GM21825 (cell line): Measurements from ENCODE around the gene SCFD1.

Experiments
- ATAC-seq: cut with Tn5 transposase; IDR thresholded peaks from one replicate; pipeline ENCODE4 v1.9.1; 2021; ENCODE audit warnings: mild to moderate bottlenecking, moderate library complexity; ENCODE audit not compliant: unreplicated experiment

The SCFD1 gene

DNA sequence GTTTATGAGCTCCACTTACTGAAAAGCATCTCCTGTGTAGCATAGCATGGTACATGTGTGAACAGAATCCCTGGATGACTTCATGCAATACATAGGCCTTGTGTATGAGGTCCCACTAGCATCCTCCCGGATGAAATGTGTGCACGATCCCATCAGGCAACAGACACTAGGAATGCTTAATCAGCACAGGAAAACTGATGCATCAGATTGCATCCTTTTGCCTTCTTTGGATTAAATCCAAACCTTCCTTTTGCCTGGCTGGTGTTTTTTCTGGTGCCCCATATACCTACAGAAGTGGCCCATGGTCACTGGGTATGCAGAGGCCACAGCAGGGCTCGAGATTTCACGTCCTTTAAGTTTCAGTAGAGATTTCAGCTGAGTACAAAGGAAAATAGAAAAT is 131.3 kb downstream of the SCFD1 start:
- no peak for ATAC-seq

DNA sequence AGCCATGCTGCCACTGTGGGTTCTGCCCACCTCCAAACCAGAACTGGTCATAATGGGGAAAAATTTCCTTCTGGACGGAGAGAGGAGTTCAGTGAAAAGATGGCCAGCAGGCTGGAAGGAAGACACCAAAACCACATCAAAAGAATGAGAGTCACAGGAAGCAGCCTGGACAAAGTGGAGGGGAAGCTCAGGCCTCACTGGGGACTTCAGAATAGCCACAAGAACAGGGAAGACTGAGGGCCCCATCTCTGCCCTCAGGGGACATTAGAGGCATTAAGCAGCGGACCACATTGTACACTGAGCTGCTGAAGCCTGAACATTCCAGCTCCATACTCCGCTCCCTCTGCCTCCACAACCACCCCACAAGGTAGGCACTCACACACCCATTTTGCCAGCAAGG is 132.7 kb downstream of the SCFD1 start:
- no peak for ATAC-seq

DNA sequence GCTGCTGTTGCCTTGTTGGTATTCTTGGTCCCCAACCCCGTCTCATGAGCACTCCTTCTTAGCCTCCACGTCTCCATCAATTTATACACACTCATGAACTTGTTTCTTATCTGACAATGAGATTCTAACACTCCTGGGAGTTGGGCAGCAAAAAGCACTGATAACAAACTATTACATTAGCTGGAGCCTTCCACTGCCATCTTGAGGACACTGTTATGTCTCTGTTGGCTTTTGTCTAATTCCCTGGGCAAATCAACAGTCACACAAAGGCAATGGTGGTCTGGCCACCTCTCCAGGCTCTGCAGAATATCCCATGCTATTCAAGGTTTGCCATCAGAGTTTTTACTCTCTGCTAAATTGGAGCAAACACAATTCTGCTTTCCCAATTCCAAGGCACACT is 134.5 kb downstream of the SCFD1 start:
- no peak for ATAC-seq

DNA sequence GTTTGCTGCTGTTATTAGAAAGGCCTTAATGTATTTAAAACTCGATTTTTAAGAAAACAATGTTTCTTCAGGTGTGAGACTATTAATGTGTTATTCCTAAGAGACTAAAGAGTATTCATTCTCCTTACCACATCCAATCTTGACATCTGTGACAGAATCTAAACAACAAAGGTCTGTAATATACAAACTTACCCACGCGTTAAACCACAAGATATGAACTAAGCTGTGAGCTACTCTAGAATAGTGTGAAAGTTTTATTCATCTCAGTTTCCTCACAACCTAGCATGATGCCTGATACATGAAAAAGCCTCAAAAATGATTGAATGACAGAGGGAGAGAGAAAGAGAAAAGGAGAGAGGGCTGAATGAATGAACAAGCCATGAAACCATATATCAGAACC is 135.0 kb downstream of the SCFD1 start:
- ATAC-seq = no peak

DNA sequence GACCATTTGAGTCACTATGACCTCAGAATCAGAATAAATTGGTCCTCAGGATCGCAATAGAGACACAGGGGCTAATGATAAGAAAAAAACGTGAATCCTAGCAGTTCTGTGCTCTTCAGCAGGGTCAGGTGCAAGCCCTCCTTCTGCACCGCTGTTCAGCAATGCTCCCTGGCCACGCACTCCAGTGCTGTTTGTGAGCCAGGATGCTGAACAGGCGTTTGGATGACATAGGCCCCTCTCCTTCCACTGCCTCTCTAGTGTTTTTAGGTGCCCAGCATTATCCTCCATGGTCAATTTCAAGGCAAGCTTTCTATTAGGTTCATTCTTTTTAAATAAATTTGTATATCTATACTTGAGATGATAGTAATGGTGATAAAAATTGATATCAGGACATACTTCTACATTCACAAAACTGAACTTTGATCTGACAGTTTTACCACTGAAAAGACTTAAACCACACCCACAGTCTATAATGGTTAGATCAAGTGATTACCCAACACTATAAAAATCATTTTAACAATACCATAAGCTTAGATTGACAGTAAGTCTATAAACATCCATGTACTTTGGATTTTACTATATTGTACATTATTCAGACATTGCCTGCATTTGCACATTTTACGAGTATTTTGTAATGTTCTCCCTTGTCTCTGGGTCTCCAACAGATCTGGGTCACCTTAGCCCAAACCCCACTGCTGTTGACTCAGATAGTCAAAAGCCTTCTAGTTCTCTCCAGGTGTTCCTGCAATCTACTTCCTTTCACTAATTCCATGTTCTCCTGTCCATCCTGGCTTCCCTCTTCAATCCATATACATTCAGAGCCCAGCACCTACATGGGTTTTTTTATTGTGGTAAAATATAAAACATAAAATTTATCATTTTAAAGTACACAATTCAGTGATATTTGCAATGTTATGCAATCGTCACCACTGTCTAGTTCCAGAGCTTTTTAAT is 137.3 kb downstream of the SCFD1 start:
- ATAC-seq = no peak

DNA sequence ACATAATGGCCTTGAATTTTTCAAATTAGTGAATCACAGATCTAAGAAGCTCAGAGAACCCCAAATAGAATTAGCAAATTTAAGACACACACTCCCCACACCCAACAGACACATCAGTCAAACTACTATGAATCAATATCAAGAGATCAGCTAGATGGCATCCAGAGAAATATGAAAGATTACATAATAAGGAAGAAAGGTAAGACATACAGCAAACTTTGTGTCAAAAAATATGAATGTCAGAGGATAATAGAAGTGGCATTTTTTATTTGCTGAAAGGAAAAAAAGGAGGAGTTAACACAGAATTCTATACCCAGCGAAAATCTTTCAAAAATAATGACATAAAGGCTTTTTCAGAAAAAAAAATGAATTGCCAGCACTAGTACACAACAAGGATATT is 141.8 kb downstream of the SCFD1 start:
- ATAC-seq = no peak

DNA sequence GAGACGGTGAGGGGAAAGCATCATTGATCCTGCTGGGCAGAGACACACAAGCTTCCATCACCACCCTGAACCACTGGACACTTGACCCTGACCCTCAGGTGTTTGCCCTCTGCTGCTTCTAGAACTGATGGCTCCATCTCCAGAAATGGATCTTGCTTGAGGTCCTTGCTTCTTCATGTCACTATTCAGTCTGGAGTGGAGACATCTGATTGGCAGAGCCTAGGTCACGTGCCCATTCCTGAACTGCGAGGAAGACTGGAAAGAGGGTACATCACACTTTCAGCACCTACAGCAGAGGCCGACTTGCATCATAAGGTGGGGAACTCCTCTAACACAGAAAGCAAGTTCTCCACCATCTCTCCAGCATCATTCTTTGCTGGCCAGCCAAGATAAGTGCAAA is 145.5 kb downstream of the SCFD1 start:
- ATAC-seq = no peak

DNA sequence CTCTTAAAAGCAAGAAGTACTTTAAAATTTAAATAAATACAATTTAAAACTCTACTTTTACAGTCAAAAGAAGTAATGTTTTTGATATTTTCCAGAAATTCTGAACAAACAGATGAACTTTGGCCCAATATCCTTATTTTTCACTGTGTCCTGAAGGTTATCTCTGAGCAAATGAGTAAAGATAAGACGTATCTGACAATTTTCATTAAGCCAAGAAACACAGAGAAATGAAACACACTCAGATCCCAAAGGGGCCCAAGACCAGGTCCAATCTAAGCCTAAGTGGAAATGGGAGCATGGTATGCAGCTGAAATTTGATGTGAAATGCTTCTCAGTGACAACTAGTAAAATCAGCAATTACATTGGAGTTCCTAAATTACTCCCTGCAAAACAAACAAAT is 146.7 kb downstream of the SCFD1 start:
- no peak for ATAC-seq

DNA sequence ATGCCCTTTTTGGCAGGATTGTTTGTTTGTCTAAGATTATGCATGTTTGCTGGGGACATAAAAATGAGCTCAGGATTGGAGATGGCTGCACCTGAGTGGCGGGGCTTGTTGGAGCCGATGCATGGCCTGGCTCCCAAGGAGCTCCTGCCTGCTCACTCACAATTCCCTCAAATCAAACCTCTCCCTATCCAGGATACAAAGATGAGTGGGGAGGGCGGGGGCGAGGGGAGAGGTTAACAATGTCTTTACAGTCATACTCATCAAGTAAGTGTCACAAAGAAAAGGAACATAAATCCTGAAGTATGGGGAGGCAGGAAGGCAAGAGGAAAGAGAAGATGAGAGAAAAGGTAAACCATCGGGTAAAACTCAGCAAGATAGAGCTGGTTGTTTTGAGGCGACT is 148.3 kb downstream of the SCFD1 start:
- no peak for ATAC-seq

DNA sequence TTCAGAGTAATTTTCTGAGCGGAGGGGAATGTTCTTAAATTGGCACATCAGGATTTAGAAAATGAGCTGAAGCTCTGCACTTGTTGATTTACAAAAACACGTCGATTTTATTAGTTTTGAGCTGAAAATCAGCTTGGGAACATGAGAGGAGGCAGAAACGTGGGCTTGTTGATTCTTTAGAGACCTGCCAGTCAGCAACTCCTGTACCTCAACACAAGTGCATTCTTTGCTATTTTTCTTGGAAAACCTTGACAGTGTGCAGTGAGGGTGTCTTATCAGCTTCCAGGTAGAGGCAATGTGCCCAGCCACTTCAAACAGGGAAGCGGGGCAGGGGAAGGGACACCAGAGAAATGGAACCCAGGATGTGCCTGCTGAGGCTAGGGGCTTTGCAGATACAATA is 149.5 kb downstream of the SCFD1 start:
- no peak for ATAC-seq

DNA sequence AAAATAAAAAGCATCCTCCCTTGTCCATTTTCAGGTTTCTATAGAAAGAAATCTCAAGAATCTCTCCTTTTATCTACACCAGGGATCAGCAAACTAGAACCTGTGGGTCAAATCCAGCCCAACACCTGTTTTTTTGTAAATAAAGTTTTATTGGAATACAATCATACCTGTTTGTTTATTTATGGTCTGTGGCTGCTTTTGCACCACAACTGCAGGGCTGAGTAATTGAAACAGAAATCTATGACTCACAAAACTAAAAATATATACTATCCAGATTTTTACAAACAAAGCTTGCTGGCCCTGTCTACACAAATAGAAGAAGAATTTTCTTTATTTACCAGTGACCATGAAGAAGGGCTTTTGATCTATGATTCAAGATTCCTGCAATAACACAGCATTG is 157.1 kb downstream of the SCFD1 start:
- ATAC-seq = peak; percentile 68
